Measurements from ENCODE around the gene TFPT. TPM values are rescaled to one million over a fixed set of nuclear protein-coding genes. Genes with fewer than 3 reads are reported as not detected.

The TFPT gene
- total RNA-seq, 5 donors from 2014 or later (not counting 1 experiment from before 2014, with no cell fraction given) = 12.0 to 27.0 (median 20.7) TPM

DNA sequence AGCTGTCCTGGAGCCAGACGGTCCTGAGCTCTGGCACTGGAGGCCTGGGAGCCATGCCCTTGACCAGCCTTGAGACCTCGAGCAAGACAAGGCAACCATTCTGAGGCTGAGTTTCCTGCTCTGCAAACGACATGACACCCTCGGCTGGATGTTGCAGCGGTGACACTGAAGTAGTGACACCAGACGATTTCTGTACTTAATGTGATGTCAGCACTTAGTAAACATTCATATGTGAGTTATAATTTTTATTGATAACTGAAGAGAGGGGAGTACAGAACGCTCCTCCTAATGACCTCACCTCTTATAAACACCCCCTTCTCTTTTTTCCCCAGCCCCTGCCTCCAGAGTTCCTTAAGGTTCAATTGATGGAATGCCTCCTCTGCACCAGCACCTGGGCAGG lies 7.0 kb downstream of the TFPT start:
- POLR2A ChIA-PET = no interaction called here
- Histone ChIP-seq H3K9me3 (no peaks in the 10 kb centered on the region), H3K36me3 (ENCODE audit: control insufficient read depth in 2 of 2, extremely low read depth in 1 of 2, insufficient read depth in 1 of 2, low read length in 1 of 2) (peaks cover 9 to 43% of the 10 kb centered on the region in 2 donors), H3K27me3 (replicated peaks in 1 of 2; ENCODE audit: control insufficient read depth in 2 of 2, extremely low read depth in 1 of 2, insufficient read depth in 2 of 2, low read length in 1 of 2) (no peaks in the 10 kb centered on the region), H3K27ac (ENCODE audit: low read length) (no peak overlapping the region), H3K4me3 (ENCODE audit: control insufficient read depth in 1 of 2, extremely low read depth in 1 of 2, low read length in 1 of 2) (no peak overlapping the region), H3K4me1 (ENCODE audit: control insufficient read depth in 1 of 2, extremely low read depth in 1 of 2, insufficient read depth in 2 of 2, low read length in 2 of 2) (peaks cover under 1 to 11% of the 10 kb centered on the region in 2 experiments)
- ATAC-seq (replicated peaks in 1 of 4) (no peak), DNase-seq (no peak)
- Mint-ChIP-seq H3K9me3 (no peaks in the 10 kb centered on the region), H3K4me3 (no peak overlapping the region), H3K27me3 (no peaks in the 10 kb centered on the region), H3K27ac (no peak overlapping the region), H3K36me3 (peaks cover 19% of the 10 kb centered on the region), H3K4me1 (peaks cover 17 to 29% (median 18%) of the 10 kb centered on the region in 3 donors)
- CTCF ChIA-PET = no interaction called here
- WGBS (ENCODE audit: insufficient coverage) = 93% methylated on average over 3 of the region's 7 CpGs

GRCh38 chr19:54107876-54108490 lies 7.5 kb downstream of the TFPT start:
- H3K4me3 ChIP-seq (ENCODE audit: control insufficient read depth in 1 of 2, extremely low read depth in 1 of 2, low read length in 1 of 2) = no peak overlapping the region
- no peak overlapping the region for H3K27ac ChIP-seq (ENCODE audit: low read length)
- Mint-ChIP-seq H3K4me1 (peaks cover 19 to 30% (median 22%) of the 10 kb centered on the region in 3 donors), H3K4me3 (no peak overlapping the region), H3K36me3 (peaks cover 19% of the 10 kb centered on the region), H3K27me3 (no peaks in the 10 kb centered on the region), H3K9me3 (no peaks in the 10 kb centered on the region), H3K27ac (no peak overlapping the region)
- no peak for DNase-seq
- peaks cover 9 to 43% of the 10 kb centered on the region in 2 donors for H3K36me3 ChIP-seq (ENCODE audit: control insufficient read depth in 2 of 2, extremely low read depth in 1 of 2, insufficient read depth in 1 of 2, low read length in 1 of 2)
- no peaks in the 10 kb centered on the region for H3K9me3 ChIP-seq
- POLR2A ChIA-PET = no interaction called here
- CTCF ChIA-PET = no interaction called here
- H3K27me3 ChIP-seq (replicated peaks in 1 of 2; ENCODE audit: control insufficient read depth in 2 of 2, extremely low read depth in 1 of 2, insufficient read depth in 2 of 2, low read length in 1 of 2) = no peaks in the 10 kb centered on the region
- ATAC-seq (replicated peaks in 1 of 4) = no peak
- peaks cover 4 to 15% of the 10 kb centered on the region in 2 experiments for H3K4me1 ChIP-seq (ENCODE audit: control insufficient read depth in 1 of 2, extremely low read depth in 1 of 2, insufficient read depth in 2 of 2, low read length in 2 of 2)
- 95% methylated on average over 17 of the region's 21 CpGs for WGBS (ENCODE audit: insufficient coverage)

DNA sequence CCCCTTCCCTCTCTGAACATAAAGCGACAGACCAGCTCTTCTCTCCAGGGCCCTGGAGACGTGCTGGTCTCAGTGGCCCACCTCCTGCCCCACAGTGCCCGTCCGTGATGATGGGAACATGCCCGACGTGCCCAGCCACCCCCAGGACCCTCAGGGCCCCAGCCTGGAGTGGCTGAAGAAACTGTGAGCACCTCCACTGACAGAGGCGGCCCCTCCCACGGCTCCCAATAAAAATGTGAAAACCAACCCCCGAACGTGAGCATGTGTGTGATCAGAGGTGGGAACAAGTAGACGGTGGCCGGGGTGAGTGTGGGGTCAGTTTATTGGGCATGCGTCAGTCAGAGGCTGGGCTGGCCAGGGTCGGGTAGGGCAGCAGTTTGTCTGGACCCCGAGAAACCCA lies 8.7 kb downstream of the TFPT start:
- Mint-ChIP-seq H3K9me3 (no peaks in the 10 kb centered on the region), H3K36me3 (peaks cover 23% of the 10 kb centered on the region), H3K27me3 (no peaks in the 10 kb centered on the region), H3K4me3 (no peak overlapping the region), H3K4me1 (peaks cover 26 to 37% (median 30%) of the 10 kb centered on the region in 3 donors), H3K27ac (no peak overlapping the region)
- WGBS (ENCODE audit: insufficient coverage) = 89% methylated on average over 8 of the region's 15 CpGs
- Histone ChIP-seq H3K9me3 (no peaks in the 10 kb centered on the region), H3K36me3 (ENCODE audit: control insufficient read depth in 2 of 2, extremely low read depth in 1 of 2, insufficient read depth in 1 of 2, low read length in 1 of 2) (peaks cover 6 to 43% of the 10 kb centered on the region in 2 donors), H3K4me3 (ENCODE audit: control insufficient read depth in 1 of 2, extremely low read depth in 1 of 2, low read length in 1 of 2) (no peak overlapping the region), H3K4me1 (ENCODE audit: control insufficient read depth in 1 of 2, extremely low read depth in 1 of 2, insufficient read depth in 2 of 2, low read length in 2 of 2) (peaks cover 4 to 23% of the 10 kb centered on the region in 2 experiments), H3K27ac (ENCODE audit: low read length) (no peak overlapping the region), H3K27me3 (replicated peaks in 1 of 2; ENCODE audit: control insufficient read depth in 2 of 2, extremely low read depth in 1 of 2, insufficient read depth in 2 of 2, low read length in 1 of 2) (no peaks in the 10 kb centered on the region)
- DNase-seq (no peak), ATAC-seq (replicated peaks in 1 of 4) (no peak)
- POLR2A ChIA-PET = no interaction called here
- CTCF ChIA-PET = no interaction called here

GRCh38 chr19:54105796-54106195 lies 9.7 kb downstream of the TFPT start:
- H3K9me3 Mint-ChIP-seq = no peaks in the 10 kb centered on the region
- POLR2A ChIA-PET = interaction anchor here in 1 of 2 donors (0.7 kb wide), 1 partner anchor 88 kb away, joined by 11 read pairs; no protein-coding TSS in a partner anchor
- Histone ChIP-seq H3K36me3 (ENCODE audit: control insufficient read depth in 2 of 2, extremely low read depth in 1 of 2, insufficient read depth in 1 of 2, low read length in 1 of 2) (peaks cover 6 to 40% of the 10 kb centered on the region in 2 donors), H3K27ac (ENCODE audit: low read length) (no peak overlapping the region), H3K9me3 (no peaks in the 10 kb centered on the region), H3K27me3 (replicated peaks in 1 of 2; ENCODE audit: control insufficient read depth in 2 of 2, extremely low read depth in 1 of 2, insufficient read depth in 2 of 2, low read length in 1 of 2) (no peaks in the 10 kb centered on the region), H3K4me1 (ENCODE audit: control insufficient read depth in 1 of 2, extremely low read depth in 1 of 2, insufficient read depth in 2 of 2, low read length in 2 of 2) (peaks cover 4 to 23% of the 10 kb centered on the region in 2 experiments), H3K4me3 (ENCODE audit: control insufficient read depth in 1 of 2, extremely low read depth in 1 of 2, low read length in 1 of 2) (no peak overlapping the region)
- no peak overlapping the region for H3K27ac Mint-ChIP-seq
- CTCF ChIA-PET = no interaction called here
- WGBS (ENCODE audit: insufficient coverage) = 98% methylated on average over 7 of the region's 10 CpGs
- H3K36me3 Mint-ChIP-seq = peaks cover 21% of the 10 kb centered on the region
- DNase-seq (no peak), ATAC-seq (replicated peaks in 1 of 4) (no peak)
- H3K27me3 Mint-ChIP-seq = no peaks in the 10 kb centered on the region
- peaks cover 25 to 37% (median 35%) of the 10 kb centered on the region in 3 donors for H3K4me1 Mint-ChIP-seq
- peak overlapping the region in 1 of 3 donors; percentile 18 for H3K4me3 Mint-ChIP-seq

- peaks cover 6 to 36% of the 10 kb centered on the region in 2 donors for H3K36me3 ChIP-seq (ENCODE audit: control insufficient read depth in 2 of 2, extremely low read depth in 1 of 2, insufficient read depth in 1 of 2, low read length in 1 of 2)
Measured at GRCh38 chr19:54104998-54105715, 10.3 kb downstream of the TFPT start.

GRCh38 chr19:54102421-54103169 lies 12.9 kb downstream of the TFPT start, which contains the start of gene NDUFA3:
TSS of gene NDUFA3 (plus strand) at chr19:54102855. CDS start at chr19:54102879, 24 bp downstream.
- Histone ChIP-seq H3K27ac (ENCODE audit: low read length) (peak within 1 kb of the TSS; percentile 86), H3K4me3 (ENCODE audit: control insufficient read depth in 1 of 2, extremely low read depth in 1 of 2, low read length in 1 of 2) (peak within 1 kb of the TSS; percentile 63 to 90), H3K36me3 (ENCODE audit: control insufficient read depth in 2 of 2, extremely low read depth in 1 of 2, insufficient read depth in 1 of 2, low read length in 1 of 2) (peaks cover 0 to 13% of the 10 kb centered on the region in 2 donors), H3K27me3 (replicated peaks in 1 of 2; ENCODE audit: control insufficient read depth in 2 of 2, extremely low read depth in 1 of 2, insufficient read depth in 2 of 2, low read length in 1 of 2) (no peaks in the 10 kb centered on the region), H3K9me3 (no peaks in the 10 kb centered on the region), H3K4me1 (ENCODE audit: control insufficient read depth in 1 of 2, extremely low read depth in 1 of 2, insufficient read depth in 2 of 2, low read length in 2 of 2) (peaks cover 4 to 23% of the 10 kb centered on the region in 2 experiments)
- Mint-ChIP-seq H3K27ac (peak within 1 kb of the TSS; percentile 92 to 93), H3K27me3 (no peaks in the 10 kb centered on the region), H3K4me3 (peak within 1 kb of the TSS; percentile 95 to 99 (median 97)), H3K36me3 (peaks cover 14% of the 10 kb centered on the region), H3K4me1 (peaks cover 23 to 35% (median 33%) of the 10 kb centered on the region in 3 donors), H3K9me3 (no peaks in the 10 kb centered on the region)
- ChIA-PET POLR2A (no interaction called here), CTCF (interaction anchor here in 1 of 2 donors (1.0 to 1.8 kb wide), 2 partner anchors 13 to 34 kb away, joined by 4 to 8 read pairs; partner anchors contain the start of genes CNOT3, PRPF31 and TFPT)
- DNase-seq (peak; percentile 93 to 100 (median 98)), ATAC-seq (replicated peaks in 1 of 4) (peak; percentile 99)
- WGBS (ENCODE audit: insufficient coverage) = 2% methylated on average over 44 of the region's 54 CpGs

More at GRCh38 chr19:54104998-54105715, 10.3 kb downstream of the TFPT start:
- Mint-ChIP-seq H3K27me3 (no peaks in the 10 kb centered on the region), H3K36me3 (peaks cover 17% of the 10 kb centered on the region), H3K4me1 (peaks cover 23 to 35% (median 34%) of the 10 kb centered on the region in 3 donors), H3K27ac (no peak overlapping the region), H3K9me3 (no peaks in the 10 kb centered on the region), H3K4me3 (peak overlapping the region in 2 of 3 donors; percentile 17 to 99)
- peaks cover 4 to 23% of the 10 kb centered on the region in 2 experiments for H3K4me1 ChIP-seq (ENCODE audit: control insufficient read depth in 1 of 2, extremely low read depth in 1 of 2, insufficient read depth in 2 of 2, low read length in 2 of 2)
- DNase-seq (no peak), ATAC-seq (replicated peaks in 1 of 4) (no peak)
- H3K27ac ChIP-seq (ENCODE audit: low read length) = no peak overlapping the region
- 95% methylated on average over 7 of the region's 11 CpGs for WGBS (ENCODE audit: insufficient coverage)
- H3K27me3 ChIP-seq (replicated peaks in 1 of 2; ENCODE audit: control insufficient read depth in 2 of 2, extremely low read depth in 1 of 2, insufficient read depth in 2 of 2, low read length in 1 of 2) = no peaks in the 10 kb centered on the region
- POLR2A ChIA-PET = interaction anchor here in 1 of 2 donors (0.7 kb wide), 1 partner anchor 89 kb away, joined by 11 read pairs; no protein-coding TSS in a partner anchor
- CTCF ChIA-PET = no interaction called here
- H3K9me3 ChIP-seq = no peaks in the 10 kb centered on the region
- no peak overlapping the region for H3K4me3 ChIP-seq (ENCODE audit: control insufficient read depth in 1 of 2, extremely low read depth in 1 of 2, low read length in 1 of 2)

Data from T-cell (primary cell).